ENCODE results near the gene TUSC1. TPM values are rescaled to one million over a fixed set of nuclear protein-coding genes. Genes with fewer than 3 reads are reported as not detected.
"Not testable (repeated sequence)": the region's sequence is repeated elsewhere in the genome, so short reads cannot be mapped to it uniquely, and the experiment has no call there.

The TUSC1 gene
- 0.47 and 0.62 TPM in 2 replicates for total RNA-seq

DNA sequence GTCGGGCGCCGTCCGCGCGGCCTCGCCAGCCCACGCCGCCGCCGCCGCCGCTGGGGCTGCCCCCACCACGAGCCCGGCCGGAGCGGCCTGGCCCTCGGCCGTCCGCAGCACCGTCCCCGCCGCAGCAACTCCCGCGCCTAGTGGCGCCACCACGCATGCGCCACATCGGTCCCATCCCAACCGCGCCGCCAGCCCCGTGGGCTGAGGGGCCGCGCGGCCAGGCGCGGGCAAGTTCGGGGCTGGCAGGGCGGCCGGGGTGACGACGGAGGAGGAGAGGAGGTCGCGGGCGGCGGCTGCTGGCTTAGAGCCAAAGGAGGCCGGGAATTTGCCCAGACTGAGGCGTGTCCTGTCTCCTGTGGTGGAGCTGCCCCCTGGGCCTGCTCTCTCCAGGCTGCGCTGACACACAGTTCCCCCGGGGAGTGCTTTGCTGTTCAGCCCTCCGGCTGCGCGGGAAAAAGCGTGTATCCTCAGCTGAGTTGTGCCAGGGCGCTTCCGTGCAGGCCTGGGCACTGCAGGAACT lies at the start of gene TUSC1:
Gene TUSC1, minus strand, starts transcription at position 298 of the 520 bp plus-strand sequence. Its CDS starts 132 bp downstream, at position 166.
- peaks cover 5% of the 10 kb centered on the region for H3K9me3 Mint-ChIP-seq
- H3K27me3 Mint-ChIP-seq (ENCODE audit: insufficient read depth): peaks cover 14% of the 10 kb centered on the region
- H3K27ac Mint-ChIP-seq: no peak within 1 kb of the TSS
- intact Hi-C loops (cut with micrococcal nuclease): no loop called here
- no peak for DNase-seq (ENCODE audit: low spot score)
- no peaks in the 10 kb centered on the region for H3K4me1 Mint-ChIP-seq (ENCODE audit: low read depth)
- H3K36me3 Mint-ChIP-seq (ENCODE audit: low read depth): no peaks in the 10 kb centered on the region
- H3K4me3 Mint-ChIP-seq: peak within 1 kb of the TSS; percentile 19

DNA sequence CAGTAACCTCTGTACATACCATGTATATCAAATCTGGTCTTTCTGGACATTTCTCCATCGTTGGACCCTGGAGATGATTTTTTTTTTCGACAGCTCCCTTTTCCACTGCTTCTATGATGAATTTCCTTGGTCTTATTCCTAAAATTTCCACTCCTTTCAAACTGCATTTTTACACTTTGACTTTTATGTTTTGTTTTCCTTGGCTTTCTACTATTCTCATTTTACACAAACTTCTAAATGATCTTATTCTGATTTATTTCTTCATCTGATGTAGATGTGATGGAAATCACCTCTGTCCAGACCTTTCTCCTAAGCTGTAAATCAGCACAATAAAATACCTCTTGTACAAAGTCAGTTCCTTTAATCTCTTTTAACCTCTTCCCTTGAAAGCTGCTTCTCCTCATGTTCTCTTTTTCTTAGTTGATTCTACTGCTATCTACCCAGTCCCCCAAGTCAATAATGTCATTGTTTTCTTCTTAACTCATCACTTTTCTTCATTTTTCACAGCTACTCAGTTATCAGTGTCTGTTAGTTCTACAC lies 48.7 kb upstream of the TUSC1 start:
- intact Hi-C loops (cut with micrococcal nuclease): no loop called here
- Mint-ChIP-seq H3K27ac (no peak overlapping the region), H3K36me3 (ENCODE audit: low read depth) (no peaks in the 10 kb centered on the region), H3K4me3 (no peak overlapping the region), H3K4me1 (ENCODE audit: low read depth) (no peaks in the 10 kb centered on the region), H3K27me3 (ENCODE audit: insufficient read depth) (no peaks in the 10 kb centered on the region), H3K9me3 (peaks cover 10% of the 10 kb centered on the region)
- DNase-seq (ENCODE audit: low spot score): no peak

DNA sequence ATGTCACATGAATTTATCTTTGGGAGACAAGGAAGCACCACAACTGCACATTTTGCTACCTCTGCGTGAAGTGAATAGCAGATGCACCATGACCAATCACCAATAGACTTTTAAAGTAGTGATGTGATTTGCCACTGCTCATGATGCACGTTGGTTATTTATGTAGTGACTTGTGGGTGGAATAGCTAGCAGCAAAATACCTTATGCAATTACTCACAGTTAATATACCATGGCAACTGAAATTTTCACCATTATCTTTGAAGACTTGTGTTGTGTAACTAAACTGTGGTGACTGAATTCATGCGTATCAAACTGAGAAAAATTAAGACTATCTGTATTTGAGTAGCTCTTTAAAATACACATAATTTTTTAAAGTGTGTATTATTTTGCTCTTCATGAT lies 46.2 kb upstream of the TUSC1 start:
- Mint-ChIP-seq H3K9me3 (peaks cover 4% of the 10 kb centered on the region), H3K4me1 (ENCODE audit: low read depth) (no peaks in the 10 kb centered on the region), H3K27me3 (ENCODE audit: insufficient read depth) (no peaks in the 10 kb centered on the region), H3K27ac (no peak overlapping the region), H3K36me3 (ENCODE audit: low read depth) (no peaks in the 10 kb centered on the region), H3K4me3 (no peak overlapping the region)
- no peak for DNase-seq (ENCODE audit: low spot score)
- intact Hi-C loops (cut with micrococcal nuclease): no loop called here

- no peak for DNase-seq (ENCODE audit: low spot score)
- no peaks in the 10 kb centered on the region for H3K9me3 Mint-ChIP-seq
- intact Hi-C loops (cut with micrococcal nuclease): no loop called here
- H3K4me1 Mint-ChIP-seq (ENCODE audit: low read depth): no peaks in the 10 kb centered on the region
- no peaks in the 10 kb centered on the region for H3K27me3 Mint-ChIP-seq (ENCODE audit: insufficient read depth)
- H3K4me3 Mint-ChIP-seq: no peak overlapping the region
- no peaks in the 10 kb centered on the region for H3K36me3 Mint-ChIP-seq (ENCODE audit: low read depth)
- no peak overlapping the region for H3K27ac Mint-ChIP-seq
Measured at GRCh38 chr9:25716220-25716872, 38.1 kb upstream of the TUSC1 start.

GRCh38 chr9:25709941-25710340 lies 31.7 kb upstream of the TUSC1 start:
- Mint-ChIP-seq H3K27ac (no peak overlapping the region), H3K4me3 (no peak overlapping the region)
- intact Hi-C loops (cut with micrococcal nuclease): no loop called here

GRCh38 chr9:25704800-25705199 lies 26.6 kb upstream of the TUSC1 start:
- no peak for DNase-seq (ENCODE audit: low spot score)

More at GRCh38 chr9:25709941-25710340, 31.7 kb upstream of the TUSC1 start:
- no peaks in the 10 kb centered on the region for H3K36me3 Mint-ChIP-seq (ENCODE audit: low read depth)
- H3K4me1 Mint-ChIP-seq (ENCODE audit: low read depth): no peaks in the 10 kb centered on the region
- no peak for DNase-seq (ENCODE audit: low spot score)
- no peaks in the 10 kb centered on the region for H3K27me3 Mint-ChIP-seq (ENCODE audit: insufficient read depth)
- no peaks in the 10 kb centered on the region for H3K9me3 Mint-ChIP-seq

GRCh38 chr9:25703701-25704357 lies 25.6 kb upstream of the TUSC1 start:
- Mint-ChIP-seq H3K4me1 (ENCODE audit: low read depth) (no peaks in the 10 kb centered on the region), H3K27ac (no peak overlapping the region), H3K9me3 (no peaks in the 10 kb centered on the region), H3K36me3 (ENCODE audit: low read depth) (no peaks in the 10 kb centered on the region), H3K4me3 (no peak overlapping the region), H3K27me3 (ENCODE audit: insufficient read depth) (no peaks in the 10 kb centered on the region)
- intact Hi-C loops (cut with micrococcal nuclease): no loop called here
- DNase-seq (ENCODE audit: low spot score): no peak

More at GRCh38 chr9:25704800-25705199, 26.6 kb upstream of the TUSC1 start:
- Mint-ChIP-seq H3K4me3 (no peak overlapping the region), H3K27me3 (ENCODE audit: insufficient read depth) (no peaks in the 10 kb centered on the region), H3K4me1 (ENCODE audit: low read depth) (no peaks in the 10 kb centered on the region), H3K36me3 (ENCODE audit: low read depth) (no peaks in the 10 kb centered on the region), H3K27ac (no peak overlapping the region), H3K9me3 (no peaks in the 10 kb centered on the region)
- intact Hi-C loops (cut with micrococcal nuclease): no loop called here

DNA sequence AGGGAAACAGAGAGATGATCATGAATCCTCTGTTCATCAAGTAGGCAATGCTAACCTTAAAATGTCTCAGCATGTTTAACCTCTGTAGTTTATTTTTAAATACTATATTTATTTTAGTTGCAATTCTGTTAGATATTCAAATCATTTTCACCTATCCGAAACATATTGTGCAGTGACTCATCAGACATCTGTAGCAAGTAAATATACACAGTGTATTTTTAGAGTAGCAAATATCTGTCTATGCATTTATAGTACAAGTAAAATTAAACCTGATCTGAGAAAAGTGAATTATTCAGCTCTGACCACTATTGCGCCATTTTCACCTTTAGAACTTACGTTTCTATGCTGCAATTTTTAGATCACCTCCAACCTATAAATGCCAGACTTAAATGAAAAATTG lies 24.3 kb upstream of the TUSC1 start:
- intact Hi-C loops (cut with micrococcal nuclease): no loop called here
- Mint-ChIP-seq H3K4me3 (no peak overlapping the region), H3K27me3 (ENCODE audit: insufficient read depth) (no peaks in the 10 kb centered on the region), H3K36me3 (ENCODE audit: low read depth) (no peaks in the 10 kb centered on the region), H3K4me1 (ENCODE audit: low read depth) (no peaks in the 10 kb centered on the region), H3K9me3 (no peaks in the 10 kb centered on the region), H3K27ac (no peak overlapping the region)
- no peak for DNase-seq (ENCODE audit: low spot score)

DNA sequence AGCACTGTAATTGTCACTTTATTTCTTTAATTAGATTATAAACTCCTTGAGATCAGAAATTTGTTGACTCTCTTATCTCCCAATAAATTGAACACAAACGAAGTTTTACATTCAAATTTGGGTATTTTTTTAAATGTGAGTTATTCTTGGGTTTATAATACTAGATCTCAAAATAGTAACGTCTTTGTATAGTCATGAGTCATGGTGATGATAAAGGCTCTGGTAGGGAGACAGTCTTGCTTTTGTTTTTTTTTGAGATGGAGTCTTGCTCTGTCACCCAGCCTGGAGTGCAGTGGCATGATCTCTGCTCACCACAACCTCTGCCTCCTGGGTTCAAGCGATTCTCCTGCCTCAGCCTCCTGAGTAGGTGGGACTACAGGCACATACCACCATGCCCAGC lies 22.7 kb upstream of the TUSC1 start:
- intact Hi-C loops (cut with micrococcal nuclease); H3K27me3 Mint-ChIP-seq (ENCODE audit: insufficient read depth): not testable (repeated sequence)

GRCh38 chr9:25700430-25700829 lies 22.2 kb upstream of the TUSC1 start:
- Mint-ChIP-seq H3K36me3 (ENCODE audit: low read depth) (no peaks in the 10 kb centered on the region), H3K9me3 (peaks cover under 1% of the 10 kb centered on the region), H3K4me3 (no peak overlapping the region), H3K27me3 (ENCODE audit: insufficient read depth) (no peaks in the 10 kb centered on the region), H3K27ac (no peak overlapping the region), H3K4me1 (ENCODE audit: low read depth) (no peaks in the 10 kb centered on the region)
- intact Hi-C loops (cut with micrococcal nuclease): no loop called here
- no peak for DNase-seq (ENCODE audit: low spot score)

More for the DNA sequence above, 22.7 kb upstream of the TUSC1 start:
- H3K4me1 Mint-ChIP-seq (ENCODE audit: low read depth); H3K9me3 Mint-ChIP-seq; H3K27ac Mint-ChIP-seq; H3K36me3 Mint-ChIP-seq (ENCODE audit: low read depth); H3K4me3 Mint-ChIP-seq; DNase-seq (ENCODE audit: low spot score): not testable (repeated sequence)

GRCh38 chr9:25691786-25692185 lies 13.5 kb upstream of the TUSC1 start:
- H3K4me3 Mint-ChIP-seq: no peak overlapping the region
- DNase-seq (ENCODE audit: low spot score): no peak
- intact Hi-C loops (cut with micrococcal nuclease): no loop called here
- no peaks in the 10 kb centered on the region for H3K27me3 Mint-ChIP-seq (ENCODE audit: insufficient read depth)
- no peaks in the 10 kb centered on the region for H3K36me3 Mint-ChIP-seq (ENCODE audit: low read depth)
- H3K9me3 Mint-ChIP-seq: peaks cover 9% of the 10 kb centered on the region
- H3K4me1 Mint-ChIP-seq (ENCODE audit: low read depth): no peaks in the 10 kb centered on the region
- no peak overlapping the region for H3K27ac Mint-ChIP-seq

DNA sequence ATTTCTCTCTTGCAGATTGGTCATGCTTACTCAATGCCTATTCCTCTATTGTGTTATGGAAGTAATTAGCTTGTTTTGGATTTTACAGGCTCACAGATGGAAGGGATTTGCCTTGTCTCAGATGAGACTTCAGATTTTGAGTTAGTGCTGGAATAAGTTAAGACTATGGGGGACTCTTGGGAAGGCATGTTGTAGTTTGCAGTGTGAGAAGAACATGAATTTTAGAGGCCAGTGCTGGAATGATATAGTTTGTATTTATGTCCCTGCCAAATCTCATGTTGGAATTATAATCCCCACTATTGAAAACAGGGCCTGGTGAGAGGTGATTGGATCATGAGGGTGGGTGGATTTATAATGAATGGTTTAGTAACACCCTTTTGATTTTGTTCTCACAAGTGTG lies 6.1 kb upstream of the TUSC1 start:
- DNase-seq (ENCODE audit: low spot score): no peak
- Mint-ChIP-seq H3K4me1 (ENCODE audit: low read depth) (no peaks in the 10 kb centered on the region), H3K36me3 (ENCODE audit: low read depth) (no peaks in the 10 kb centered on the region), H3K27me3 (ENCODE audit: insufficient read depth) (peaks cover 2% of the 10 kb centered on the region), H3K4me3 (no peak overlapping the region), H3K27ac (no peak overlapping the region), H3K9me3 (no peaks in the 10 kb centered on the region)
- intact Hi-C loops (cut with micrococcal nuclease): no loop called here

DNA sequence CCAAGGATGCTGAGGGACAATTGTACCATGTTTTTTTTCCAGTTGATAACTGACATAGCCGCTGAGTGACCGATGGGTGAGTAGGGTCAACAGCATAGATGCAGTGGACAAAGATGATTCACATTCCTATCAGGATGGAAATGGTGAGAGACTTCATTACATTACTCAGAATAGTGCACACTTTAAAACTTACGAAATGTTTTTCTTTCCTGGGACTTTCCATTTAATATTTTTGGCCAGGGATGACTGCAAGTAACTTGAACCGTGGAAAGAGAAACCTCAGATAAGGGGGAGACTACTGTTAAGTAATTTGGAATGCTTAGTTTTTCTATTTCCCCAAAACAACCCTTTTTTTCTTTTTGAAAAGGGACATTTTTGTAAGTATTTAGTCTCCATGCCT lies 3.0 kb upstream of the TUSC1 start:
- H3K27ac Mint-ChIP-seq: no peak overlapping the region
- DNase-seq (ENCODE audit: low spot score): no peak
- H3K27me3 Mint-ChIP-seq (ENCODE audit: insufficient read depth): peaks cover 14% of the 10 kb centered on the region
- no peaks in the 10 kb centered on the region for H3K4me1 Mint-ChIP-seq (ENCODE audit: low read depth)
- H3K9me3 Mint-ChIP-seq: no peaks in the 10 kb centered on the region
- H3K36me3 Mint-ChIP-seq (ENCODE audit: low read depth): no peaks in the 10 kb centered on the region
- intact Hi-C loops (cut with micrococcal nuclease): no loop called here
- no peak overlapping the region for H3K4me3 Mint-ChIP-seq

Measured in activated T-helper 1 cell treated with anti-CD3 and anti-CD28 coated beads, Interleukin-12 subunit alpha, Interleukin-12 subunit beta, Interleukin-2, Interleukin-4 antibody, amounts not matched to agents 30 ng/mL and 10 ng/mL and 1 ng/mL, durations not matched to agents 14 hours and 24 hours and 36 hours (primary cell).